CD4-positive, alpha-beta T cell treated with Interleukin-6 for 4 hours (primary cell): ENCODE measurements around the gene MRPS18A.

ENCODE experiments used
- DNase-seq: peaks from one replicate; pipeline ENCODE4 v3.0.0-alpha.2; 2020; ENCODE audit warnings: mixed read lengths

MRPS18A gene

DNA sequence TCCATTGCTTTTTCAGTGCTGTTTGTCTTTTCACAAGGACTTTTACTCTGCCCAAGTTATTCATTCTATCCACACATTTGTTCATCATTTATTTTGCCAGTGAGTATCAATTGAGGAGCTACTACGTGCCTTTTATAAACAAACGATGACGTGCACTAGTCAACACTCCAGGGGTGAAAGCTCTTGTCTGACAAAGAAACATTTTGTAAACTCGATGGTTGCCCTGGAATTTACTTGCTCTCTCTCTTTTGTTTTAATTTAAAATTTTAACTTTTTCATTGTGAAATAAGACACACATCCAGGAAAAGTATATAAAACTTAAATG is 8.3 kb upstream of the MRPS18A start:
- DNase-seq: no peak

DNA sequence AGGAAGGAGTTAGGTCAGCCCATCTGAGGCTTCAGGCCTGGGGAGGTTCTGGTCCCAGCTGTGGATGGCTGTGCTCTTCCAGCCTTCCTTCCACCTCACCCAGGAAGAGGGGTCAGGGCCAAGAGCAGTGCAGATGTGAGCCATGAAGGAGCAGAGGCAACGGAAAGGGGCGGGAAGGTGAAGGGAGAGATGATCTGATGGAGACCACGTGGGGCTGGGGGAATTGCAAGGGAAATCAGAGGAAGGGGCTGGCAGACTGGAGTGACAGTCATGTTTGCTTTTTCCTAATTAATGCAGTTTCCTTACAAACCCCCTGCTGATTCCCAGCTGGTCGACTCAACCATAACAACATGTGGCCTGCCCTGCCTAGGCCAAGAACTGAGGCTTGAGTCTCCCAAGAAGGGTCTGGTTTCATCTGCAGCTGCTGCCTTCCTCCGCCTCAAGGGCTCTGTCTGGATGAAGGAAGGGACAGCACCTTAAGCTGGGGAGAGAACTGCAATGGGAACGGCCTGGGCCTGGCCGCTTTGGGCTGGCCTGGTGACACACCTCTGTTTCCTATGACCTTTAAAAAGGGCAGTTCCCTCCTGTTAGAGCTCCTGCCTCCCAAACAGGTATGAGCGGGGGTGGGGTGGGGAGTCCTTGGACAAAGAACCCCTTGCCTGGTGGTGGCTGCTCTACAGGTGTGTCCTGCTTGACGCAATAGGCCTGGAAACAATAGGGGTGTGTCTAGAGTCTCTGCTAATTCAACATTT is 7.8 kb upstream of the MRPS18A start:
- no peak for DNase-seq

DNA sequence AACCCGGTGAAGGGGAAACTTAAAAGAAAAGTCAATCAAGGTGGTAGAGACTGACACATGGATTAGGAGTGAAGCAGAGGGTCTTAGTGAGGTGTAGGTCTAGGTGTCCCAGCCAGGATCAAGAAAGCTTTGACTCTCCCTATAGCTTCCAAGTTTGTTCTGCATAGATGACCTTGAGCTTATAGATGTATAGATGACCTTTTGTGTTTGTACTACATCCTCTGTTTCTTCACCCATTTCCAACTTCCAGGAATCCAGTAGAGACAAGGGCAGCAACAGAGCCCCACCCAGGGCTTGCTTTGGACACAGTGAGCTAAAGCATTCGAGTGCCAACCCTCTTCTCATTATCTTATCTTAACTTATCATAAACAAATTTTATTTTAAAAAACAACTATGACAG is 1.8 kb upstream of the MRPS18A start:
- DNase-seq: no peak

DNA sequence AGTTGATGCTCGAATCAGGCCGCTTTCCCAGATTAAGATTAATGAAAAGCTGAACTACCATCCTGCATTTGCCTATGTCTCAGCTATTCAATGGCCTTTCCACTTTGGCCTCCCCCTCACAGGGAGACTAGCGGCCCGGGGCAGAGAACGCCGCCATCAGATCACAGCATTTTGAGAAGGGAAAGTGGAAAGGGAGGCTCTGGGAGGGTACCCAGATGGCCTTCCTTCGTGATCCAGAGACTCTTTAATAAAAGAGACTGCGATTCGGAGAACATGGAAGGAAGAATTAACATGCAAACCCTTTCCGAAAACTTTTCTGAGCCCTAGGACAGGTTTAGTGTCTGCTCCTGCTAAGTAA is 533 bp downstream of the MRPS18A start:
- DNase-seq: no peak

DNA sequence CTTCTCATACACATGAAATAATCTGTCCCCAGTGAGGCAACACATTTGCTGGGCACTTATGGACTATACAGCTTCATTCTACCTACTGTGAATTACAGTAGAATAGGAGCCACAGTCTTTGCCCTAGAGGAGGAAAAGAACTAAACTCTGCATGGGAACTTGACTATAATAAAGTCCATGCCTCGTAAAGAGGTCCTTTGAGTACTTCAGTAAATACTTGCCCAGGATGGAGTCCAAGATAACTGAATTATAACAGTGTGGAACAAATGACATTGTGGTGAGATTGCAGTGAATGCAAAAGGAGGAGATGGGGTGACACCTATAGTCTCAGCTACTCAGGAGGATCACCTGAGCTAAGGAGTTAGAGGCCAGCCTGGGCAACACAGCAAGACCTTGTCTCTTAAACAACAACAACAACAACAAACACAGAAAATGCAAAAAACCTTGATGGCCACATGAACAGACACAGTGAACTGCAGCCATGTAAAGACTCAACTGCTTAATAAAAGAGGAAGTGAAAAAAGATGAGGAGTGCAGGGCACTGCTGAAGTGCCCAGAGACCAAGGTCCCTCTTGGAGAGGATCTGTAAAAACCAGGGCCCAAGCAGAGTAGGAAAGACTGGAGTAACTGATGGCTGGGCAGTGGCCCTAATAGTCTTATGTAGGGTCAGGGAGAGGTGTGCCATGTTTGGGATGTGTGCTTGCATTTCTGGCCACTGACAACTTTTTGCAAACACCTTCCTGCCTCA is 3.7 kb downstream of the MRPS18A start:
- no peak for DNase-seq

DNA sequence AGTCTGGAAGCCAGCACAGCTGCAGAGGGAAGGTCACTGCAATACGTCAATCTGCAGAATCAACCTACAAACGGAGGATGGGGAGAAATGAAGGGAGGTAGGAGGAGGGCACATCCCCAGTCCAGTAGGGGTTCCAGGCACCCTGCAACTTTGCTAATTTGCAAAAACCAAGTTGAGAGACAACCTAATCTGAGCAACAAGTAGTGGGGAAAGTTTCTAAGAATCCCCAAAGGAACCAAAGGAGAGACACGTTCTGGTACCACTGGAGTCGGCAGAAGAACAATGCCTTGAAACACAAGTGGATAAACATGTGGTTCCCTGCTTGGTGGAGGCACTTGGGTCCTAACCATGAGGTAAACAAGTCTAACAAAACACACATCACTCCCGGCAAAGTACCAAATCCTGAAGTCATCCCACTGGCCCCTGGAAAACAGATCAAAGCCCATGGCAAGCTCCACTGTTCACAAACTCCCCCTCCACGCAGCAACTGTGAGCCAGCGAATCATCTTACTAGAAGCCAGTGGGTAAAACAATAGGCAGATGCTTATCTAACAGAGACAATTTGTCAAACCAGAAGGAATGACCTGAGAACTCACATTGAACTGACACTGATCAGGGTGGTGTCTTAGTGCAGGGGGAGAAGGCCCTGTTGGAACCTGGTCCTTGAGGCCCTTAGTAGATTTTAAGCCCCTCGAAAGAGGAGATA is 4.7 kb downstream of the MRPS18A start:
- no peak for DNase-seq

DNA sequence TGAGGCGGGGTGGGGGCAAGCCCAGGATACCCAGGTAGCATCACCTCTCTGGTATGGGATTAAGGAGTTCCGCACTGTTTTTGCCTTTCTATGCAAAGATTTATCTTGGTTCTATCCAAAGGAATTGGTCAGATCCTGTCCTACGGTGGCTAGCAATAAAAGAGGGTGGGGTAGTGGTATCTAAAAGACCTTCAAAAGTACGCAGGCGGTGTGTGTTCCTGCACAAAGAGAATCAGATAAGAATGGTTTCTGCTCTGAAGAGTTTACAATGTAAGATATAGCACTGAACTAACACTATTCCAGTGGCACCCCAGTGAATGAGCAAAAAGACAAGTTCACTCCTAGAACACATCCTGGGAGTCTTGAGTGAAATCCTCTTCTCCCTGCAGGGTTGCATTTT is 6.3 kb downstream of the MRPS18A start:
- no peak for DNase-seq

DNA sequence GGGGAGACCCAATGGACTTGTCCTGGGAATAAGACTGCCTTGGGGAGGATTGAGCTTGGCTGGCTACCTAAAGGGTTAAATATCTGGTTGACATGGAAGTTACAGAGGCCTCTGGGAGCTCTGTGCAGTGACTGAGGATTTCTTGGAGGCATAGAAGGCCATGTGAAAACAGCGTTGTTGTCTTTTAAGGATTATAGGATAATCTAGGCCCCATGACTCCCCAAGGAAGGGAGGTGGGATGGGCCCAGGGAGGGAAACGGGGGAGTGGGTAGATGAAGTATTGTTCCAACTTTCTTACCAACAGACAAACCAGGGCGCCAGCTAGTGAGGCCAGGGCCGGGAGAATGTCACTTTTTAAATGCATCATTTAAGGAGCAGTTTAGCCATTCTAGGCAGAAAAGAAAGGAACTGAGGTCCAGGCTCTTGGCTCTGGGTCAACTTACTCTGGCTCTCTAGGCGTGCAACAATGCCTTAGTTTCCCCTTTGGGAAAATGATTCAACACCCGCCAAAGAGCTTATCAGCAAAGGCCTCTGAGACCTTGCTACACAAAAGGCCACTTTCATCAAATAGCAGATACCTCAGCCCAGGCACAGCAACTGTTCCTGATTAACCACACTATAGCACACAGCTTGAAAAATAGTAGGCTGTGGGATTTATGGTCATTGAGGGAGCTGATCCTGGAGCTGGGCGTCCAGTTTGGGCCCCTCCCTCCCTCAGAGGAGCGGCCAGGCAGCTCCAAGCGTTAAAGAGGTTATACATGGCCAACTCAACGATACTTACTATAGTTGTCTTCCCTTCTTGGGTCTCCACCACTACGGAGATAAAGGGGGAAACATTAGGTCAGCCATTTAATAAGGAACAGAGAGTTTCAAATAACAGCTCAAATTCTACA is 7.0 kb downstream of the MRPS18A start:
- no peak for DNase-seq

DNA sequence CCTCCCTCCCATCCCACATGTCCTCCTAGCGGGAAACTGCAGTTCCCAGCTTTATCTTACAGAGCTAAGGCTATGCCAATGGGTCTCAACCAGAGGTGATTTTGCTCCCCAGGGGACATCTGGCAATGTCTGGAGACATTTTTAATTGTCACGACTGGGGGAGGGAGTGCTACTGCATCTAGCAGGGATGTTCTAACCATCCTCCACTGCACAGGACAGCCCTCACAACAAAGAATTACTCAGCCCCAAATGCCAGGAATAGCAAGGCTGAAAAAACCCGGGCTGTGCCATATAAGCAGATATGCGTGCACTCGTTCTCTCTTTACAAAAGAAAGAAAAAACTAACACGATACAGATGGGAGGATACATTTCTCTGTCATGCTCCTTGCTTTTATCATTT is 8.5 kb downstream of the MRPS18A start:
- DNase-seq: no peak

DNA sequence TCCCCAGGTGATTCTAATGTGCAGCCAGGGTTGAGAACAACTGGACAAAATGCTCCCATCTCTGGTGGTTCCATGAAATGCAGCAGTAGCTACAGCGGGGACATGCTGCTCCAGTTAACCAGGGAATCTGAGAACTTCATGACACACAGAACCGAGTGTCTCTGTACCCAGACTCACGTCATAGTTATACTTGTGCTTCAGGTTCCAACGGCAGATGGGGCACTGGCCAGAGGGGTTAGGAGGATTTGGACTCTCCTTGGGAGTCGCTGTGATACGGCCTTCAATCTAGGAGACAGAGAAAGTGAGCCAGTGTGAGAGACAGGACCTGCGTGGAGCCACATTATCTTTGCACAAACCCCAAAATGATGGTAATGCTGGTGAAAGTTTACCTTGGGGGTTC is 9.2 kb downstream of the MRPS18A start:
- no peak for DNase-seq

DNA sequence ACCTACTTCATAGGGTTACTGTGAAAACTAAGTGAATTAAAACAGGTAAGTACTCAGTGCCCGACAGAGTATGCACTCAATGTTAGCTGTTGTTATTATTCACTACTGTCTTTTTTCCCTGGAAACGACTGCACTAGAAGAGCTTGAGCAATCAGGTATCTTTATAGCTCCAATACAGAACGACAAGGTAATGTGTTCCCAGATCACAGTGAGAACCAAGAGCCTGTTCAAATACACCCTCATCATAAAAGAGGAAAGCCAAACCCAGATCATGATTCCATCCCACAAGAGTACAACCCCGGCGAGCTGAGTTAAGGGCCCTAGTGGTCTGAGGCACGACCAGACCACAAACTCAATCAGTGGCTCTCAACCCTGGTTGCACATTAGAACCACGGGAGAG is 9.8 kb downstream of the MRPS18A start:
- DNase-seq: no peak

DNA sequence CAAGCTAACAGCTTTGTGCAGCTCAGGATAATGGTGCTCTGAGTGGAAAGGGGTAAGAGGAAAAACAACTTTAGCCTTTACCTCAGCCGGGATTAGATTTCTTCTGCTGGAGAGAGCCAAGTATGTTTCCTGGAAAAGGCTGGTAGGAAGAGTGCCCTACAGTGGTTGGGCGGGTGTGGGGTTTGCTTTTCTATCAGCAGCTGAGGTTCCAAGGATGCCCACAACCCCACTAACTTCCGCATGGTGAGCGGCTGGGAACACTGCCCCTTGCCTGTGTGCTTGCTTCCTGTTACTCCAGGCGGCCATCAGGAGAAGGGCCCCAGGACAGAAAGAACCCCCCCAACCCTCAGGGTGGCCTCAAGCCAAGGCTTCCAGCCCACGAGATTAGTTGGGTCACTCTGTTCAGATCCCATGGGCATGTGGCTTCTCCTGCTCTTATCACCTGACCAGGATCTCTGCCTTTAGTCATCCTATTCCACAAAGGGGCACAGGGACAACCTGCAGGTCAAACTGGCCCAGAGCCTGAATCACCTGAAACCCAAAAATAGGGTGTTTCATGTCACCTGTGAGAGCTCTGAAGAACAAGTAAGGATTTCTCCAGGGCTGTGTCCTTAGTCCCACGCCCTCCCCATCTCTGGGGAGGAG is 10.5 kb downstream of the MRPS18A start:
- DNase-seq: no peak

DNA sequence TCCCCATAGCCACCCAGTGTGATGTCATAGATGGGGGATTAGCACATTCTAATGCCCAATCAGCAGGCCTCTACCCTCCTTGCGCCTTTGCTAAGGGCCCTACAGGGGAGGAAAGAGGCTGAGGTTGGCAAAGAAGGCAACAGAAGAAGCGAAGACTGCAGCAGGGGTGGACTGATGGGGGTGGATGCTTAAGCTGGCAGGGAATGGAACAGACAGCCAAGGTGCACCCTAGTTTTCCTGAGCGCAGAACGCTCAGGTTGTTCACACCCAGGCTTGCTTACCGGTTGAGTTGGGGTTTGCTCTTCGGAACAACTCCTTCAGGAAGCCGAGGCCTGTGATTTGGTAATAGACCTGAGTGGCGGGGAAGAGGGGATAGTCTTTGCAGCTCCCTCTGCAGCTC is 12.7 kb downstream of the MRPS18A start:
- DNase-seq: no peak

DNA sequence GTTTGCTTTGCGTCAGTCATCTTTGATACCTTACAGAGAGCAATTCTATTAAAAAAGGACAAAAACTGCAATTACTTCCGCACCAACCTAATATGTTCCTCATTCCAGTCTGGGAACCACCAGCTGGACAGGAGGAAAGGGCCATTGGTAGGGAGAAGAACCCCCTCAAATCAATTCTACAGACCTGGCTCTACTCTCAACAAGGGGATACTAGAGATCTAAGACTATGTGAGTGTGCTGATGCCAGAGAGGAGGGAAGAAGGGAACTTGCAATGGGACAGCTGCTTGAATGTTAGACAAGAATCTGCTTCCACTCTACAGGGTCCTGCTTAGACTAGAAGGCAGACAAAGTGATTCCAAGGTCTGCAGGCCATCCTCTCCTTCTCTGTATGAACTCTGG is 13.3 kb downstream of the MRPS18A start:
- DNase-seq: no peak

DNA sequence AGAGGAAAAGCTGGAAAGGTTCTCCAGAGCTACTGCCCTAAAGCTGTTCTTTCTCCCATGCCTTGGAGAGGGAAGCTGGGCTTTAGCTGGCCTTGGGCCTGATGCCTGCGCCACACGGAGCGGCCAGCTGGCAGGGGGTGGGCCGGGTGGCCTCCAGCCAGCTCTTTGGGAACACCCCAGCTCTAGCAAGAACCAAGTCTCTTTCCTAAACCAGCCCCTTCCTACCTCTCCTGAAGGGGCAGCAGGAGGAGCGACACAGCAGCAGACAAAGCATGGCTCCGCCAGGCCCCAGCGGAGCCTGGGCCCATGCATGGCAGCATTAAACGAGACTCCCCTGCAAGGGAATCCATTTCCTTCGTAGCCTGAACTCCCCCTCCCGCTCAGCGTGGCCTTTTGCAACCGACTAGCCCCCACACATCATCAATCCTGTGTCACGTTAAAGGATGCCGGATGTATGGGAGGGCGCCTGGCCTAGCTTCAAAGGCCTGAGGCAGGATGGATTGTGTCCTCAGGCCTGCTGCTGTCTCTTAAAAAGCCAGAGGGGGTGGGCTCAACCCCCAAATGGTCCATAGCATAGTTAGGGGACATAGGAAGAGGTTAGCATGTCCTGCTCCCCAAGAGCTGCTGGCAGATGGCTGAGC is 14.0 kb downstream of the MRPS18A start:
- DNase-seq: no peak

DNA sequence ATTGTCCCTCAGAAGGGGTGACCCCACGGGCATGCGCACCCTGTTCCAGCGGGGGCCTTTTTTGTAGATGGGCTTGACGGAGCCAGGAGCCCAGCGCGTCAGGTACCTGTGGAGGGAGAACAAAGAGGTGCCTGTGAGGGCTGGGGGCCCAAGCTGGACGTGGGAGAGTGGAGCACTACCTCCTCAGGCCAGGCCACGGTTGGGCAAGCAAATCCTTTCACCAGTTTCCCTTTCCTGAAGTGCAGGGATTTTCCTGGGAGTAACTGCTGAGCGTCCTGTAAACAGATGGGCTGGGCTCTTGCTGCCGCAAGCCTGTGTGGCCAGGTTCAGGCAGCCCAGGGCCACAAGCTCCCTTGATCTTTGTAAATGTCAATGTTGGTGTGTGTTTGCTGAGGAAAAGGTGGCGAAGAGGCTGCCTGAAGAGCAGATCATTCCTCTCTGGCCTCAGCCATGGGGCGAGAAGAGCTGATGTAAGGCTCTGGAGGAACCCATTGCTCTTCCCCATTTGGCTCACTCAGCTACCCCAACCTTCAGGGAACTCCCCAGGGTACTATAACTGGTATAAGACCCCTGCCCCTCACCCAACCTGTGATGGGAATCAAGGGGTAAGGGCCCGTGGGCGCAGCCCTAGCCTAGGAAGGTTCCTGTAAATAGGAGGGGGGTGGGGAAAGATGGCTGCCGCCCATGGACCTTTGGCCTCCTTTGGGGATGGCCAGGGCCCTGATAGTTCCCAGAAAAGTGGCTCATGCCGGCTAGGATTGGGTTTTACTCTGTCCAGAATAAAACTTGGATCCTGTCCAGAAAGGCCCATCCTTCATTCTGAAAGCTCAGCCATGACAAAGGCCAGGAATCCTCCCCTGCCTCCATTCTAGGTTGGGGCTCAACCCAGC is 15.5 kb downstream of the MRPS18A start:
- no peak for DNase-seq

DNA sequence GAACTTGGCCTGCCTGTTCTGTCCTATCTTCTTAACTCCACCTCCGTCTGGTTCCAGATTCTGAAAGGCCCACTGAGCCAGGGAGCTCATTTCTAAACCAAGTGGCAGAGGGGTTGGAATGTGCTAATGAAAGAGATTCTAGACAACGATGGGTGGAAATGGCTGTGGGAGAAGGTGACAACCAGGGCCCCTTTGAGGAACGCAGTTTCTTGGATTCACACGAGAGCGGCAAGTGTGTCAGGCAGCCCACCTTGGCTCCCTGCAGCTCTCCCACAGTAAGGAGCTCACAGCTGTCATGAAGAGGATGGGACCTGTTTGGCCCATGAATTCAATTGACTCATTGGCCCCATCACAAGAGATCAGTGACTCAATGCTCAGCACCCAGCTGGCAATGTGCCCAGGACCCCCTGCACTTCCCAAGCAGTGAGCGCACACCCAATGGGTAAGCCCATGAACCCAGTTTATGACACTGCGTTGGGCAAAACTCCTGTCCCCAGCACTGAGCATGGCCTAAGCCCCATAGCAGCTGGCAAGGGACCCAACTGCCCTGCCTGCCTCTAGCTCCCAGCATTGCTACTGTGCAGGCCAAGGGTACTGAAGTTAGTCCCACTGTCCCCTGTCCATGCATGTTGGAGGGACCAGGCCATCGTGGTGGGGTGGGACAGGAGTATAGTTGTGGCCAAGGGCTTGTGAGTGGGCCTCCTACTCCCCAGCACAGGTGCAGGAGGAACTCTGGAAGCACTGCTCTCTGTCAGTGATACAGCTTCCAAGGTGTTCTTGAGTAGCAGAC is 16.4 kb downstream of the MRPS18A start:
- DNase-seq: no peak

DNA sequence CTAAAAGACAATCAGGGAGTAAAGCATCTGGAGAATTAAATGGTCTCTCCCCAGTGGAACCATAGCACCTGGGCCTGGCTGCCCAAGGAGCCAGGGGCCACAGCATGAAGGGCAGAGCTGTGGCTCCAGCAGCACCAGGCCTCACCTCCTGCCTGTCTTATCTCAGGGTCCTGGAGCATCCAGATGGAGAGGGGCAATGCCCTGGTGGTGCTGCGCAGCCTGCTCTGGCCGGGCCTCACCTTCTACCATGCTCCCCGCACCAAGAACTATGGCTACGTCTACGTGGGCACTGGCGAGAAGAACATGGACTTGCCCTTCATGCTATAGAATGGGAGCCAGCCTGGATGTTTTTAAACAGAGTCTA is 17.0 kb downstream of the MRPS18A start:
- DNase-seq: no peak

DNA sequence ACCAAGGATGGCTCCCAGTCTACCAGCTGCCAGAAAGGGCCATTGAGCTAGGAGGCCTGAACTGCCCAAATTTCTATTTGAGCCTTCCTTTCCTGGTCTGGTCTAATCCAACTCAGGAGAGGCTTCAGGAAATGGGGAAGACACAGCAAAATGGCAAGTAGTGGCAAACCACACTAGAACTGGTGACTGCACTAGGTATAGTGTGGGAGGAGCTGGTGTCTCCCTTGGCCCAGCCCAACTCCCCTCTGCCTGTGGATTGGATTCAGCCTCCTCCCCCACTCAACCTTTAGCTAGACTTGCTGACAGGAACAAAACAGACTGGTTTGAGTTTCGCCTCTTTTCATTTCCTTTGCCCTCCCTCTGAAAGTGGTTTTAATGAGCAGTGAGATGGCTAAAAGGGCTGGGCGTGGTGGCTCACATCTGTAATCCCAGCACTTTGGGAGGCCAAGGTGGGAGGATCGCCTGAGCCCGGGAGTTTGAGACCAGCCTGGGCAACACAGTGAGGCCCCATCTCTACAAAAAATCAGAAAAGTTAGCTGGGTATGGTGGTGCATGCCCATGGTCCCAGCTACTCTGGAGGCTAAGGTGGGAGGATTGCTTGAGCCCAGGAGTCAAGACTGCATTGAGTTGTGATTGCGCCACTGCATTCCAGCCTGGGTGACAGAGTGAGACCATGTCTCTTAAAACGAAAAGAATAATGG is 17.5 kb downstream of the MRPS18A start:
- DNase-seq: no peak
